Measurements from ENCODE around the gene ACKR1. TPM values are rescaled to one million over a fixed set of nuclear protein-coding genes. Genes with fewer than 3 reads are reported as not detected.

The ACKR1 gene
- total RNA-seq, 6 donors from 2014 or later = 2.1 to 133 (median 38.4) TPM

- Histone ChIP-seq H3K4me3 (peak overlapping the region in 1 of 4 donors; percentile 5), H3K4me1 (peaks cover 0 to 6% (median 2%) of the 10 kb centered on the region in 4 donors), H3K36me3 (no peaks in the 10 kb centered on the region), H3K27me3 (no peaks in the 10 kb centered on the region), H3K9me3 (no peaks in the 10 kb centered on the region), H3K27ac (no peak overlapping the region)
- no peak for DNase-seq
- 12 to 34% methylated on average over 7 of the region's 7 CpGs for WGBS, 2 donors
- no peak for ATAC-seq (ENCODE audit: low FRiP score in 2 of 2)
- TF ChIP-seq EP300 (IDR thresholded peaks at IDR 0.05) (no peak), POLR2A (IDR thresholded peaks at IDR 0.05) (no peak), POLR2AphosphoS5 (IDR thresholded peaks at IDR 0.05) (no peak)
- TF ChIP-seq, protein P1, sequence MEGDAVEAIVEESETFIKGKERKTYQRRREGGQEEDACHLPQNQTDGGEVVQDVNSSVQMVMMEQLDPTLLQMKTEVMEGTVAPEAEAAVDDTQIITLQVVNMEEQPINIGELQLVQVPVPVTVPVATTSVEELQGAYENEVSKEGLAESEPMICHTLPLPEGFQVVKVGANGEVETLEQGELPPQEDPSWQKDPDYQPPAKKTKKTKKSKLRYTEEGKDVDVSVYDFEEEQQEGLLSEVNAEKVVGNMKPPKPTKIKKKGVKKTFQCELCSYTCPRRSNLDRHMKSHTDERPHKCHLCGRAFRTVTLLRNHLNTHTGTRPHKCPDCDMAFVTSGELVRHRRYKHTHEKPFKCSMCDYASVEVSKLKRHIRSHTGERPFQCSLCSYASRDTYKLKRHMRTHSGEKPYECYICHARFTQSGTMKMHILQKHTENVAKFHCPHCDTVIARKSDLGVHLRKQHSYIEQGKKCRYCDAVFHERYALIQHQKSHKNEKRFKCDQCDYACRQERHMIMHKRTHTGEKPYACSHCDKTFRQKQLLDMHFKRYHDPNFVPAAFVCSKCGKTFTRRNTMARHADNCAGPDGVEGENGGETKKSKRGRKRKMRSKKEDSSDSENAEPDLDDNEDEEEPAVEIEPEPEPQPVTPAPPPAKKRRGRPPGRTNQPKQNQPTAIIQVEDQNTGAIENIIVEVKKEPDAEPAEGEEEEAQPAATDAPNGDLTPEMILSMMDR (IDR thresholded peaks at IDR 0.05) = no peak
These were observed 3.6 kb downstream of the ACKR1 start for GRCh38 chr1:159208175-159208825.

DNA sequence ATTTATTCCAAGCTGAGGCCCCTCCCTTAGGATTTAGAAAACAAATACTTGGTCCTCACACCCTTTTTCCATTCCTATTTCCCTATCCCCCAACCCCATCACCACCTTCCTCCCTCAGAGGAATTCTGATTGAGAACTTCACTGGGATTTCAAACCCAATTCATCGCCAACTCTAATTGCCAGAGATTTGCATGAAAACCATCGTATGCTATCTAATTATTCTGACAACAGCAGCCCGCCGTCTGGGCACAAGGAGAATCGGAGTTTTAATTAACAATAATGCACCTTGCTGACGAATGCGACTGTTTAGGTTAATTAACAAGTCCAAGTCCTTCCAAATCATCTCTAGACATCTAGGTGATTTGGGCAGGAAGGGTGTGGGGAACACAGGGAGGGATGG, 4.4 kb downstream of the ACKR1 start:
- H3K36me3 ChIP-seq = no peaks in the 10 kb centered on the region
- H3K4me1 ChIP-seq = peaks cover 0 to 6% (median 2%) of the 10 kb centered on the region in 4 donors
- ATAC-seq (ENCODE audit: low FRiP score in 2 of 2) (no peak), DNase-seq (no peak)
- no peaks in the 10 kb centered on the region for H3K27me3 ChIP-seq
- H3K27ac ChIP-seq = no peak overlapping the region
- 88 to 91% methylated on average over 7 of the region's 7 CpGs for WGBS, 2 donors
- no peak for TF ChIP-seq EP300 (IDR thresholded peaks at IDR 0.05)
- no peak for TF ChIP-seq POLR2A (IDR thresholded peaks at IDR 0.05)
- TF ChIP-seq, protein P1 (IDR thresholded peaks at IDR 0.05) = no peak
- TF ChIP-seq POLR2AphosphoS5 (IDR thresholded peaks at IDR 0.05) = no peak
- H3K4me3 ChIP-seq = no peak overlapping the region
- no peaks in the 10 kb centered on the region for H3K9me3 ChIP-seq

GRCh38 chr1:159211331-159212136, 6.9 kb downstream of the ACKR1 start:
- WGBS, 2 donors = 29 to 31% methylated on average over 11 of the region's 11 CpGs
- H3K4me1 ChIP-seq = peaks cover 0 to 6% (median 0%) of the 10 kb centered on the region in 4 donors
- peak in 1 of 2 donors; percentile 30 for DNase-seq

DNA sequence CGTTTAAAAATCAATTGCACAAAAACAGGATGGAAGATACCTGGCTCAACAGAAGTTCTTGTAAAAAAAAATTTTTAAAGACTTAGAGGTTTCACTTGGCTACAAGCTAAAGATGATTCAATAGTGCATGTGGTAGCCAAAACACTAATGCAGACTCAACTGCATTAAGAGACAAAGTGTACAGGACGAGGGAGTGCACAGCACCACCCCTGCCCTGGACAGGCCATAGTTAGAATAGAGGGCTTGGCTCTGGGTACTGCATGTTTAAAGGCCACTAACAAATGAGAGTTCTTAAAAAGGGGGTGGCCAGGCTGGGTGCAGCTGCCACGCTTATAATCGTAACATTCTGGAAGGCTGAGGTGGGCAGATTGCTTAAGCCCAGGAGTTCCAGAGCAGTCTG, 7.9 kb downstream of the ACKR1 start:
- no peak for TF ChIP-seq POLR2A (IDR thresholded peaks at IDR 0.05)
- no peak for TF ChIP-seq POLR2AphosphoS5 (IDR thresholded peaks at IDR 0.05)
- TF ChIP-seq, protein P1 (IDR thresholded peaks at IDR 0.05) = no peak
- TF ChIP-seq EP300 (IDR thresholded peaks at IDR 0.05) = no peak
- Histone ChIP-seq H3K27me3 (no peaks in the 10 kb centered on the region), H3K4me3 (no peak overlapping the region), H3K4me1 (peaks cover 0 to 6% (median 0%) of the 10 kb centered on the region in 4 donors), H3K9me3 (no peaks in the 10 kb centered on the region), H3K27ac (no peak overlapping the region), H3K36me3 (no peaks in the 10 kb centered on the region)
- peak in 1 of 2 donors; percentile 38 for ATAC-seq (ENCODE audit: low FRiP score in 2 of 2)
- DNase-seq = no peak
- 69 to 82% methylated on average over 4 of the region's 4 CpGs for whole genome bisulfite sequencing, 2 donors

More at GRCh38 chr1:159211331-159212136, 6.9 kb downstream of the ACKR1 start:
- no peak overlapping the region for H3K4me3 ChIP-seq
- no peak for TF ChIP-seq EP300 (IDR thresholded peaks at IDR 0.05)
- TF ChIP-seq, protein P1 (IDR thresholded peaks at IDR 0.05) = peak; percentile 46 to 84 (median 62)
- no peaks in the 10 kb centered on the region for H3K27me3 ChIP-seq
- H3K9me3 ChIP-seq = no peaks in the 10 kb centered on the region
- no peak overlapping the region for H3K27ac ChIP-seq
- peak in 1 of 2 donors; percentile 55 for ATAC-seq (ENCODE audit: low FRiP score in 2 of 2)
- H3K36me3 ChIP-seq = no peaks in the 10 kb centered on the region

Measured in upper lobe of left lung (tissue), 6 donors.